Esophagus squamous epithelium (tissue), 5 donors: ENCODE measurements around the gene RET. TPM values are rescaled to one million over a fixed set of nuclear protein-coding genes. Genes with fewer than 3 reads are reported as not detected.
A peak's percentile ranks its signal among the peaks of the same experiment; 100 is the strongest.

Source experiments
- DNase-seq: peaks from one replicate; lab custom pipeline; 2025; lab: John Stamatoyannopoulos, UW
- H3K27ac ChIP-seq, 4 donors: fragments of 200-600 bp; sonication (generic); one replicate each; pipeline ENCODE4 v1.5.1; 2016 to 2019; ENCODE audit warnings: mild to moderate bottlenecking in 1 of 4
- H3K27me3 ChIP-seq, 4 donors: fragments of 200-600 bp; sonication (generic); 1 replicate in 3 of 4; 2 replicates in 1 of 4; pipeline versions ENCODE4 v1.5.1 to v1.6.0; 2017 to 2021; ENCODE audit warnings: antibody characterized with exemption in 1 of 4
- H3K36me3 ChIP-seq, 3 donors: fragments of 200-600 bp; sonication (generic); one replicate each; pipeline ENCODE4 v1.5.1; 2016 to 2019
- H3K4me1 ChIP-seq, 3 donors: fragments of 200-600 bp; sonication (generic); one replicate each; pipeline ENCODE4 v1.5.1; 2017 to 2019
- H3K4me3 ChIP-seq, 4 donors: fragments of 200-600 bp; sonication (generic); 1 replicate in 3 of 4; 2 replicates in 1 of 4; pipeline ENCODE4 v1.5.1; 2016 to 2019; ENCODE audit warnings: mild to moderate bottlenecking in 2 of 4, moderate library complexity in 1 of 4
- H3K9me3 ChIP-seq, 3 donors: fragments of 200-600 bp; sonication (generic); one replicate each; pipeline ENCODE4 v1.5.1; 2016 to 2019
- CTCF ChIP-seq, 6 experiments: fragments of 450-650 bp in 4 of 6; fragments of 200-600 bp in 2 of 6; sonication (generic) in 2 of 6; IDR thresholded peaks; one replicate each; pipeline ENCODE4 v1.5.1; 2016 to 2019; ENCODE audit warnings: antibody characterized with exemption in 6 of 6, mild to moderate bottlenecking in 4 of 6, moderate library complexity in 4 of 6
- POLR2A ChIP-seq, 4 donors: fragments of 450-650 bp; IDR thresholded peaks; one replicate each; pipeline ENCODE4 v1.6.1; 2017; ENCODE audit warnings: antibody characterized with exemption in 4 of 4, mild to moderate bottlenecking in 4 of 4, moderate library complexity in 3 of 4
- WGBS, 2 donors: methylation state at CpG; one replicate each; pipeline ENCODE4 v1.1.5; 2018; 5-methylcytosine and 5-hydroxymethylcytosine counted together
- intact Hi-C: fragments of 100-400 bp; cut with DNase I; formaldehyde crosslinking; loops from one replicate; pipeline ENCODE4 v1.15.0; 2022
- total RNA-seq, 4 donors: library from RNA; depleted of rRNA; stranded (reverse); fragments of >200 nt; gene quantifications; one replicate each; pipeline ENCODE4 v1.1.0, GENCODE V29; 2016
- donor health status: DM: yes; HTN: yes; CAD: no.

RET gene
- total RNA-seq, 4 donors from 2014 or later: 0.04 to 0.19 (median 0.11) TPM

GRCh38 chr10:43123361-43124093 lies 46.7 kb downstream of the RET start:
- TF ChIP-seq POLR2A (IDR thresholded peaks at IDR 0.05): no peak
- H3K4me3 ChIP-seq: no peak overlapping the region
- intact Hi-C loops: no loop called here
- peaks cover 3 to 9% (median 4%) of the 10 kb centered on the region in 3 donors for H3K4me1 ChIP-seq
- no peak for DNase-seq
- no peaks in the 10 kb centered on the region for H3K36me3 ChIP-seq
- H3K27me3 ChIP-seq: no peaks in the 10 kb centered on the region
- H3K9me3 ChIP-seq: no peaks in the 10 kb centered on the region
- WGBS, 2 donors: 66 to 85% methylated on average over 3 to 6 of the region's 9 CpGs
- no peak overlapping the region for H3K27ac ChIP-seq

- DNase-seq: no peak
- no peak overlapping the region for H3K4me3 ChIP-seq
- H3K9me3 ChIP-seq: no peaks in the 10 kb centered on the region
- H3K27me3 ChIP-seq: no peaks in the 10 kb centered on the region
- intact Hi-C loops: no loop called here
- WGBS, 2 donors: 73 to 79% methylated on average over 2 to 6 of the region's 6 CpGs
- TF ChIP-seq CTCF (IDR thresholded peaks at IDR 0.05) (no peak), POLR2A (IDR thresholded peaks at IDR 0.05) (no peak)
- H3K36me3 ChIP-seq: no peaks in the 10 kb centered on the region
- H3K27ac ChIP-seq: no peak overlapping the region
- H3K4me1 ChIP-seq: peaks cover 3 to 12% (median 4%) of the 10 kb centered on the region in 3 donors
Measured at GRCh38 chr10:43124094-43124521, 47.2 kb downstream of the RET start.

GRCh38 chr10:43124574-43125273 lies 47.9 kb downstream of the RET start:
- H3K4me3 ChIP-seq: no peak overlapping the region
- no peaks in the 10 kb centered on the region for H3K9me3 ChIP-seq
- no peaks in the 10 kb centered on the region for H3K36me3 ChIP-seq
- H3K27me3 ChIP-seq: no peaks in the 10 kb centered on the region
- H3K4me1 ChIP-seq: peaks cover 3 to 12% (median 4%) of the 10 kb centered on the region in 3 donors
- TF ChIP-seq POLR2A (IDR thresholded peaks at IDR 0.05): no peak
- TF ChIP-seq CTCF (IDR thresholded peaks at IDR 0.05): no peak
- peak overlapping the region in 1 of 4 donors; percentile 21 for H3K27ac ChIP-seq
- 86 to 87% methylated on average over 4 to 7 of the region's 9 CpGs for WGBS, 2 donors
- intact Hi-C loops: no loop called here
- DNase-seq: no peak

GRCh38 chr10:43125274-43125845 lies 48.5 kb downstream of the RET start:
- 73% methylated on average over 5 to 6 of the region's 8 CpGs for WGBS, 2 donors
- Histone ChIP-seq H3K4me3 (no peak overlapping the region), H3K4me1 (peaks cover 3 to 12% (median 4%) of the 10 kb centered on the region in 3 donors), H3K9me3 (no peaks in the 10 kb centered on the region), H3K36me3 (no peaks in the 10 kb centered on the region), H3K27ac (no peak overlapping the region), H3K27me3 (no peaks in the 10 kb centered on the region)
- TF ChIP-seq POLR2A (IDR thresholded peaks at IDR 0.05) (no peak), CTCF (IDR thresholded peaks at IDR 0.05) (no peak)
- intact Hi-C loops: no loop called here
- no peak for DNase-seq

- WGBS, 2 donors: 83 to 91% methylated on average over 9 to 13 of the region's 23 CpGs
- no peak overlapping the region for H3K27ac ChIP-seq
- DNase-seq: no peak
- H3K9me3 ChIP-seq: no peaks in the 10 kb centered on the region
- no peaks in the 10 kb centered on the region for H3K27me3 ChIP-seq
- intact Hi-C loops: no loop called here
- no peak overlapping the region for H3K4me3 ChIP-seq
- no peak for TF ChIP-seq CTCF (IDR thresholded peaks at IDR 0.05)
- TF ChIP-seq POLR2A (IDR thresholded peaks at IDR 0.05): no peak
- no peaks in the 10 kb centered on the region for H3K36me3 ChIP-seq
- peaks cover 3 to 12% (median 4%) of the 10 kb centered on the region in 3 donors for H3K4me1 ChIP-seq
Measured at GRCh38 chr10:43125881-43126731, 49.2 kb downstream of the RET start.
